ENCODE results near the gene ZNF77. TPM values are rescaled to one million over a fixed set of nuclear protein-coding genes. Genes with fewer than 3 reads are reported as not detected.
A peak's percentile ranks its signal among the peaks of the same experiment; 100 is the strongest.

Gene ZNF77
- total RNA-seq, 2 experiments from 2014 or later, result 5.4 to 6.8 TPM

- POLR2A ChIA-PET, result no interaction called here
- Histone ChIP-seq H3K27ac (ENCODE audit: low read depth, low read length, poor library complexity, severe bottlenecking) (no peak overlapping the region), H3K79me2 (ENCODE audit: insufficient read depth, low read depth, low read length) (peaks cover 13% of the 10 kb centered on the region; the same call in 1 of the 2 replicates), H3K4me2 (ENCODE audit: low read length) (peak overlapping the region; percentile 72; the same call in 1 of the 2 replicates), H4K20me1 (ENCODE audit: insufficient read depth, low read length) (no peaks in the 10 kb centered on the region), H3K4me3 (ENCODE audit: low read depth, low read length, poor library complexity, severe bottlenecking) (no peak overlapping the region), H3K4me1 (ENCODE audit: insufficient read depth, low read length, poor library complexity, severe bottlenecking) (peaks cover 15% of the 10 kb centered on the region), H3K36me3 (ENCODE audit: insufficient read depth, low read length) (no peaks in the 10 kb centered on the region), H3K9me3 (ENCODE audit: low read length) (no peaks in the 10 kb centered on the region), H2AFZ (ENCODE audit: low read length) (no peak overlapping the region), H3K9me2 (ENCODE audit: insufficient read depth, low read length) (no peaks in the 10 kb centered on the region)
- CTCF ChIA-PET (ENCODE audit: unreplicated experiment), result no interaction called here
- BruUV-seq (replicated peaks), result no TSS peak
- intact Hi-C loops (cut with micrococcal nuclease; ENCODE audit: unreplicated experiment), result no loop called here
- TF ChIP-seq EZH2phosphoT487 (IDR thresholded peaks at IDR 0.05; ENCODE audit: borderline replicate concordance, low read depth, low read length) (no peak), CTCF (conservative IDR thresholded peaks at IDR 0.05; ENCODE audit: low read length) (no peak)
- no peak for DNase-seq (ENCODE audit: low spot score)
Measured at GRCh38 chr19:2902590-2903218, 42.1 kb downstream of the ZNF77 start.

- DNase-seq (ENCODE audit: low spot score), result peak; percentile 100
- Histone ChIP-seq H2AFZ (ENCODE audit: low read length) (peak within 1 kb of the TSS; percentile 99), H3K9me2 (ENCODE audit: insufficient read depth, low read length) (no peaks in the 10 kb centered on the region), H4K20me1 (ENCODE audit: insufficient read depth, low read length) (no peaks in the 10 kb centered on the region), H3K27ac (ENCODE audit: low read depth, low read length, poor library complexity, severe bottlenecking) (peak within 1 kb of the TSS; percentile 30), H3K79me2 (ENCODE audit: insufficient read depth, low read depth, low read length) (peaks cover 7% of the 10 kb centered on the region; the same call in 1 of the 2 replicates), H3K36me3 (ENCODE audit: insufficient read depth, low read length) (no peaks in the 10 kb centered on the region), H3K4me2 (ENCODE audit: low read length) (peak within 1 kb of the TSS; percentile 100), H3K9me3 (ENCODE audit: low read length) (no peaks in the 10 kb centered on the region), H3K4me1 (ENCODE audit: insufficient read depth, low read length, poor library complexity, severe bottlenecking) (peaks cover 15% of the 10 kb centered on the region), H3K4me3 (ENCODE audit: low read depth, low read length, poor library complexity, severe bottlenecking) (peak within 1 kb of the TSS; percentile 98)
- intact Hi-C loops (cut with micrococcal nuclease; ENCODE audit: unreplicated experiment), result no loop called here
- BruUV-seq (replicated peaks), result no TSS peak
- TF ChIP-seq EZH2phosphoT487 (IDR thresholded peaks at IDR 0.05; ENCODE audit: borderline replicate concordance, low read depth, low read length) (no peak), CTCF (conservative IDR thresholded peaks at IDR 0.05; ENCODE audit: low read length) (no peak)
- CTCF ChIA-PET (ENCODE audit: unreplicated experiment), result no interaction called here
- POLR2A ChIA-PET, result interaction anchor here (0.6 to 1.1 kb wide), 3 partner anchors 50 to 135 kb away, joined by 3 to 5 read pairs (median 3); partner anchors contain the start of gene ZNF555
Measured at GRCh38 chr19:2900296-2901252, 44.2 kb downstream of the ZNF77 start, which contains the start of gene ZNF57. TSS of gene ZNF57 (plus strand) at chr19:2900928. CDS start at chr19:2901046, 118 bp downstream.
